ENCODE data around the gene ZFYVE9. TPM values are rescaled to one million over a fixed set of nuclear protein-coding genes. Genes with fewer than 3 reads are reported as not detected.

Gene ZFYVE9
- total RNA-seq, 4 donors from 2014 or later = 35.9 to 42.9 (median 41.9) TPM

- ATAC-seq (no peak), DNase-seq (no peak)
- intact Hi-C loops (cut with DNase I; ENCODE audit: low total_unique reads) (no loop called here), in situ Hi-C loops (cut with MboI; ENCODE audit: low sequenced_read_pairs in 4 of 4) (no loop called here)
- no peak overlapping the region for H3K4me3 ChIP-seq
- H3K36me3 ChIP-seq = no peaks in the 10 kb centered on the region
- H3K4me1 ChIP-seq = peaks cover 20 to 28% of the 10 kb centered on the region in 2 donors
- H3K27ac ChIP-seq = no peak overlapping the region
- TF ChIP-seq POLR2A (IDR thresholded peaks at IDR 0.05) (no peak), CTCF (IDR thresholded peaks at IDR 0.05 in 4 of 5, conservative IDR thresholded peaks at IDR 0.05 in 1 of 5) (no peak)
- no peaks in the 10 kb centered on the region for H3K27me3 ChIP-seq
- no peaks in the 10 kb centered on the region for H3K9me3 ChIP-seq
Observed at GRCh38 chr1:52192436-52192835, 50.5 kb downstream of the ZFYVE9 start.

- H3K9me3 ChIP-seq = no peaks in the 10 kb centered on the region
Observed at GRCh38 chr1:52193985-52194384, 52.1 kb downstream of the ZFYVE9 start.

GRCh38 chr1:52195161-52195560 is 53.3 kb downstream of the ZFYVE9 start:
- TF ChIP-seq CTCF (IDR thresholded peaks at IDR 0.05 in 4 of 5, conservative IDR thresholded peaks at IDR 0.05 in 1 of 5) (no peak), POLR2A (IDR thresholded peaks at IDR 0.05) (no peak)
- Histone ChIP-seq H3K27ac (no peak overlapping the region), H3K36me3 (no peaks in the 10 kb centered on the region), H3K9me3 (no peaks in the 10 kb centered on the region), H3K27me3 (no peaks in the 10 kb centered on the region), H3K4me1 (peaks cover 13 to 18% of the 10 kb centered on the region in 2 donors), H3K4me3 (no peak overlapping the region)
- DNase-seq (no peak), ATAC-seq (no peak)
- intact Hi-C loops (cut with DNase I; ENCODE audit: low total_unique reads) (no loop called here), in situ Hi-C loops (cut with MboI; ENCODE audit: low sequenced_read_pairs in 4 of 4) (no loop called here)

More at GRCh38 chr1:52193985-52194384, 52.1 kb downstream of the ZFYVE9 start:
- no peak overlapping the region for H3K4me3 ChIP-seq
- H3K4me1 ChIP-seq = peaks cover 20 to 28% of the 10 kb centered on the region in 2 donors
- H3K27me3 ChIP-seq = no peaks in the 10 kb centered on the region
- H3K27ac ChIP-seq = no peak overlapping the region
- intact Hi-C loops (cut with DNase I; ENCODE audit: low total_unique reads) (no loop called here), in situ Hi-C loops (cut with MboI; ENCODE audit: low sequenced_read_pairs in 4 of 4) (no loop called here)
- no peak for TF ChIP-seq POLR2A (IDR thresholded peaks at IDR 0.05)
- TF ChIP-seq CTCF (IDR thresholded peaks at IDR 0.05 in 4 of 5, conservative IDR thresholded peaks at IDR 0.05 in 1 of 5) = no peak
- ATAC-seq (no peak), DNase-seq (no peak)
- H3K36me3 ChIP-seq = no peaks in the 10 kb centered on the region

- intact Hi-C loops (cut with DNase I; ENCODE audit: low total_unique reads) (loop anchor here (1.0 kb wide), 1 partner anchor 62 kb away; the partner anchor contains the start of gene ZFYVE9), in situ Hi-C loops (cut with MboI; ENCODE audit: low sequenced_read_pairs in 4 of 4) (no loop called here)
- Histone ChIP-seq H3K9me3 (no peaks in the 10 kb centered on the region), H3K27me3 (no peaks in the 10 kb centered on the region), H3K4me1 (peaks cover 12 to 17% of the 10 kb centered on the region in 2 donors), H3K27ac (peak overlapping the region; percentile 69 to 76 (median 73)), H3K36me3 (no peaks in the 10 kb centered on the region), H3K4me3 (peak overlapping the region in 3 of 4 donors; percentile 17 to 24 (median 24))
- no peak for DNase-seq
- peak; percentile 94 to 96 for ATAC-seq
- TF ChIP-seq POLR2A (IDR thresholded peaks at IDR 0.05) (no peak), CTCF (IDR thresholded peaks at IDR 0.05 in 4 of 5, conservative IDR thresholded peaks at IDR 0.05 in 1 of 5) (no peak)
Observed at GRCh38 chr1:52203935-52204625, 62.2 kb downstream of the ZFYVE9 start.

Measured in gastrocnemius medialis (tissue), 4 donors.